Epithelial cell of prostate (primary cell): ENCODE results near the gene STMN1.
A peak's percentile ranks its signal among the peaks of the same experiment; 100 is the strongest.

ENCODE experiments used
- DNase-seq: peaks from one replicate; pipeline ENCODE4 v3.0.0-alpha.2; 2011; ENCODE audit warnings: low read depth, low spot score
- H3K27ac ChIP-seq: fragments of 450-650 bp; 2 replicates; pipeline ENCODE4 v1.5.1; 2017; ENCODE audit warnings: mild to moderate bottlenecking

STMN1 gene

DNA sequence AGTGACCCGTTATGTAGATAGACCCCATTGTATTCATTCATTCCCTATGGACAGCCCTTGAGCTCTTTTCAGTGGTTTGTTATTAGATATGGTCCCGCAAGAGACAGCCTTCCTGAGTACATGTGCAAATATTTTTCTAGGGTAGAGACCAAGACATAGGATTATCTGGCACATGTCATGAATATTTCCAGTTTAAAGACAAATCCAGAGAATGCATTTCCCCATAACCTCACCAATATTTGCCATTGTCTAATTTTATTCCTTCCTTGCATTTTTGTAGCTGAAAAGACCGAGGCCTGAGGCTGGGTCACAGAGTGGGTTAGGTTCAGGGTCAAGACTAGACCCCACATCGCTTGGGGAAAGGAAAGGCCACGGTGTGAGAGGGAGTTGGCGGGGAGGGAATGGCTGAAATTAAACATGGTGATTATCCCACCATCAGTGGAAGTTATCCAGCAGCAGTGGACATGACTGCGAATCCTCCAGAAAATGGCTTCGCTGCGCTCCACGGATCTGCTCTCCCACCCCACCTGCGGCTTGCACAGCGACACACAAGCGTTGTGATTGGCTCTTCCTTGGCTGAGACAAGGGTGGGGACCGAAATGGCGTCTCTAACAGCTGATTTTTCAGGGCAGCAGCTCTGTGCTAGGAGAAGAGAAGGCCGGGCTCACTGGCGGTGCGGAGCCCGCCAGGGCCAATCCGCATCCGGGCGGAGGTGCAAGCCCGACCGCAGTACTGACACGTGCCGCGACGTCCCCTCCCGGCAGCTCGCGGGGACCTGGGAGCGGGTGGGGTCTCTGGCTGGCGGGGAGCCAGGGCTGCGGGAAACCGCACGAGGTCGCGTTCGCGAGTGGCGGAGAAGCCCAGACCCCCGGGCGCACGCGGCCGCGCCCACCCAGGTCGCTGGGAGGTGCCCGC lies 16.1 kb upstream of the STMN1 start:
- DNase-seq = no peak
- H3K27ac ChIP-seq = peak overlapping the region; percentile 11

DNA sequence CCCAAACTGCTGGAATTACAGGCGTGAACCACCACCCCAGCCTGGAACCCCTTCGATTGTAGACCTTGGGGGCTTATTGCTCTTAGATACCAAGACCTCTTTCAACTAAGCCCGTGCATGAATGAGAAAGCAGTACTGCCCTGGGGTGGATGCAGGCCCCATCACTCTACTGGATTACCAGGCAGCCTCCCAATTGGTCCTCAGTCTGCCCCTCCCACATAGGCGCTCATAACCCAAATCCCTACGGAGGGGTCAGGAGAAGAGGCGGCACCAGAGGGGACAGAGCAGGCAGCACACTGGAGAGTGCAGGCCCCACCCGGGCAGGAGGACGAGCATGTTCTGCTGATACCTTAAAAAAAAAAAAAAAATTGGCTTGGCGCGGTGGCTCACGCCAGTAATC lies 12.4 kb upstream of the STMN1 start:
- H3K27ac ChIP-seq = no peak overlapping the region
- DNase-seq = no peak

DNA sequence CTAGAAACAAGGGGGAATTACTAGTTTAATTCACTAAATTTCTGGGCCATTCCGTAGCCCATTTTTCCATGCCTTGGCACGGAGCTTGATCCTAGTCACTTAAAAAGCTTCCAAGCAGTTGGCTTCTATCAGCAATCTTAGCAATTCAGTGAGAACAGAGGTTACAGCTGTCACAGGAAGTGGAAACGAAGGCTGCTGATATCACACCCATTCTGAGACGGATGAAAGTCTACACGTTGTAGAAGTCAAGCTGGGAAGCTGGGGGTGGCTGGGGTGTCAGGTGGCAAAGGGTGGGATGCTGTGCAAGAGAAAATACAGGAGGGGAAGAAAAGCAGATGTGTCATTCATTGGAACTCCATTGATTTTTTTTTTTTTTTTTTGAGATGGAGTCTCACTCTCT lies 11.8 kb upstream of the STMN1 start:
- H3K27ac ChIP-seq = no peak overlapping the region
- no peak for DNase-seq

DNA sequence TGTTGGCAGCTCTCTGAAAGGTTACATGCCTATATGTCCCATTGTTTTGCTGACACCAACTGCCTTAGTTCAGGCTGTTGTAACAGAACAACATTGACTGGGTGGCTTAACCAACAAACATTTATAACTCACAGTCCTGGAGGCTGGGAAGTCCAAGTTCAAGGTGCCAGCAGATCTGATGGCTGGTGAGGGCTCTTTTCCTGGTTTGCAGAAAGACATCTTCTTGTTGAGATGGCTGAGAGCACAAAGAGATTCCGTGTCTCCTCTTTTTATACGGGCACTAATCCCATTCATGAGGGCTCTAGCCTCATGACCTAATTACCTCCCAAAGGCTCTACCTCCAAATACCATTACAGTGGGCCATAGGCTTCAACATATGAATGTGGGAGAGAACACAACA lies 10.2 kb upstream of the STMN1 start:
- no peak for DNase-seq
- H3K27ac ChIP-seq = no peak overlapping the region

DNA sequence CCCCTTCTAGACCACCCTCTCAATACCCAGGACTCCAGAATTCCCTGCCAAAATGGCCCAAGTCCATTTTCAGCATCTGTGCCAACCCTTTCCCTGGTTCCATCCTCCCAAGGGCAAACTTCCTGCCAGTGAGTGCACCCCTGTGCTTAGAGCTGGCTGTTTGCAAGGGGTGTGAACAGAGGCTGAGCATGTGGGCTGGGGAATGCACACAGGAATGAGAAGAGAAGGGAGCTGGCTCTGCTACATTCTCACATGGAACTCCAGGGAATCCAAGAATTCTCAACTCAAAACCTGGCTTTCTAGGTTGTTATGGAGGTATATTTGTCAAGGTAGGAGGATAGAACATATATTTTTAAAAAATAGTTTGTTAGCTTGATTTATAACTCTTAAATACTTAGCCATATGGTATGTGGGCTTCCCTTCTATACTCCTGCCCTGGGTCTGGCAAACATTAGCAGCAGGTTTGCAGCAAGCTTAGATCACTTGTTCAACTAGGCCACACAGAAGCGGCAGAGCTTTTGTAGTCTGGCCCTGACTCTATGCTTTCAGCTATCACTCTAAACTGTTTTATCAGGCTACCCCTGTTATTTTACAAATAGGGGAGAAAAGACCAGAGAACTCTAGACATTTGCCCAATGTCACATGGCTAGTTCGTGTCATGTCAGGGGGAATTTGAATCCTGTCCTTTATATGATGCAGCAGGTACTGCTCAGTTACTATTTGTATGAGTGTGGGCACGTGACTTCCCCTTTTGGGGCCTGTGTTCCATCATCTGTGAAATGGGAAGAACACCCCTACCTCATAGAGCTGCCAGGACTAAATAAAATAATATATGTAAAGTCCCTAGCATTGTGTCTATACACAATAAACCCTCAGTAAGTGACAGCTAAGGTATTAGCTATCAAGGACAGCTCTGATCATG lies 8.1 kb upstream of the STMN1 start:
- no peak overlapping the region for H3K27ac ChIP-seq
- no peak for DNase-seq

DNA sequence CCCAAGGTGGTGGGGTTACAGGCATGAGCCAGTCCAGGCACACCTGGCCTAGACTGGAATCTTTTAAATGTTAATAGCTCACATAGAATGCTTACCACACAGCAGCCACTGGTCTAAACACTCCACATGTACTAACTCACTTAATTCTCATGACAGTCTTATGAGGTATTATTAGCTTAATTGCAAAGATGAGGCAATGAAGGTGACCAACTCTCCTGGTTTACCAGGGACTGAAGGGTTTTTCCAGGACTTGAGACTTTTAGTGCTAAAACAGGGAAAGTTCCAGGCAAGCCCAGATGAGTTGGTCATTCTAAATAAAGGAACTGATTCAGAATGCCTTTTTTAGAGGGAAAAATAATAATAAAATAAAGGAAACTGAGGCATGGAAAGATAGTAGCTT lies 7.0 kb upstream of the STMN1 start:
- peak overlapping the region; percentile 88 for H3K27ac ChIP-seq
- no peak for DNase-seq

DNA sequence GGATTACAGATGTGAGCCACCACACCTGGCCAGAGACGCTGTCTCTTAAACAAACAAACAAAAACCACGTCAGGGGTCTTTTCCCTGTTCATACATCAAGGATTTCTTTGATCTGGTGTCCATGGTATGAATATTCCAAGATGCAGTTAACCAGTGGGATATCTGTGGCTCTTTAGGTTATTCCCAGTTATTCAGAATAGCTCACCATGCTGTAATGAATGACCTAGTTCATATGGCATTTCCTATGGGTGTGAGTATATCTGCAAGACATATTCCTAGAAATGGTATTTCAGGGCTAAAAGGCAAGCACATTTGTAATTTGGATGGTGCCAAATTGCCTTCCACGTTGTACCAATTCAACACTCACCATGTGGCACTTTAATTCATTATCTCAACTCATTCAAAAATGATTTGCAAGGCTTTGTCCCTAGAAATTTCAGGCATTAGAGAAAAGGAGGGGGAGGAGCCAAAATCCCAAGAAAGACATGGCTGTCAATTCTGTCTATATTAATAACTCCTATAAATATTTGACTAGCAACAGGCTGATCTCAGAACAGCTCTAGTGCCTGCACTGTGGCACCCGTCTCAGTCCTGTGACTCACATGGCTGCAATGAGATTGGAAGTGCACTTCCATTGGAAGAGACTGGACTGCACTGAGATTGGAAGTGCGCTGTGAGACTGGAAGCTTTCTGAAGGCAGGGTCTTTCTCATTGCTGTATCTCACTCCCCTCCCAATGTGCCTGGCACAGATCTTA lies 6.0 kb upstream of the STMN1 start:
- H3K27ac ChIP-seq = peak overlapping the region; percentile 88

DNA sequence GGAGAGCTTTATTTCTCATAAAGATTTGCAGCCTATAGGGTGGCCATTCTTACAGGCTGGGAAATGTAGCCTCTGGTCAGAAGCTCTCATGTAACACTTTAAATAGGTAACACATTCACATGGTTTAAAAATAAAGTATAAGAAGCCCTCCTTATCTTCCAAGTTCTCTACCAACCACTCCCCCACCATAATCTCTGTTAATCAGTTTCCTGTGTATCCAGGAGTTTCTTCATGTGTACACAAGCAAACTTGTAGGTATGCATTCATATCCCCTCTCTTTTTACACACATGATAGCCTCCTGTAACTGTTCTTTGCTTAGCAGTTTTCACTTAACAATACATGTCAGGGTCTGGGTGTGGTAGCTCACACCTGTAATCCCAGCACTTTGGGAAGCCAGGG lies 4.9 kb upstream of the STMN1 start:
- peak overlapping the region; percentile 88 for H3K27ac ChIP-seq
- no peak for DNase-seq

More for the DNA sequence above, 6.0 kb upstream of the STMN1 start:
- DNase-seq = no peak

DNA sequence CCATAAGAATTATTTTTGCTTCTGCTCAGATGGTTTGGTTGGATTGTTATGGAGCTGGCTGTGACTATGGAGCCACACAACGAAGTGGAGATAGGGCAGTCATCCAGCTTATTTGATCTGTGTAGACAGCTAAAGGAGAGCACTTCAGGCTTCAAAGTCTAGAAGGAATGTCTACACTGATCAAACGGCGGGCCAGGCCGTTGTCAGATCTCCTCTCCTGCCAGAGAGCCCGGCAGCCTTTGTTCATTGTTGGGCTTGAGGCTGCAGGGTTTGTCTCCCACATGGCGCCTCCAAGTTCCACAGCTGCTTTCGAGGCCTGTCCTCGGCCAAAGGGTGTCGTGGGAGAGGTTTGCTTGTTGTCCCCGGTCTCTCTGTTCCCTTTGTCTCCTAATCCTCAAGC lies 2.8 kb upstream of the STMN1 start:
- DNase-seq = no peak
- H3K27ac ChIP-seq = no peak overlapping the region

DNA sequence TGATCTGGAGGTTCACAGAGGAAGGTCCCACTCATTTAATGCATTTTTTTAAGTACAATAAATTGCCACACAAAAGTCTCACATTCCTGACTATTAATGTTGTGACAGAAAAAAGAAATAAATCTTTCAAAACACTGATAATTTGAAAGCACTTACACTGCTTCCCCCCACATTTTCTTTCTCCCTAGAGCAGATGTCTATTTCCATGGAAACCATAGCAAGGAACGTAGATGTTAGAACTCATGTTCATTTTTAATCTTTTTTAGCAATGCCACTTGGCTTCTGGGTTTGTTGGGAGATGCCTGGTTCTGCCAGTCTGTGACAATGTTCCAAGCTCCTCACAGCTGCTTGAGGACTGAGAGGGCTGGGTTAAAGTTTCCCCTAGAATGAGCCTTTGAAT lies 1.9 kb upstream of the STMN1 start:
- H3K27ac ChIP-seq = no peak overlapping the region
- DNase-seq = no peak

DNA sequence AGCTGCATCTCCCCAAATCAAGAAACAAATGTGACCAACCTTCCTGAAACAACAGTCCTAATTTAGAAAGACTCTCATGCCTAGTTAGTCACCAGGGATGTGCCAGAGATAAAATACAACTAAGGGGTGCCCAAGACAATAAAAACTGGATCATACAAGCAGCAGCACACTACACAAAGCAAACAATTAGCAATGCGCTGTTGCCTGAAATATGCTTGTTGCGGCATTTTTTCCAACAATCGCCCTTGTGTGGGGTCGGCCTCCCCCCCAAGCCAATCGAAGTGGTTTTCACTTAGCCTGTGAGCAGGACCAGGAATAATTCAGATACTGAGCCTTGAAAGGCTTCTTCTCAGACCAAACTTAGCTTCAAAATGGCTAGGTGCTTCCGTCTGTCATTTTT lies 1.4 kb upstream of the STMN1 start:
- no peak overlapping the region for H3K27ac ChIP-seq

DNA sequence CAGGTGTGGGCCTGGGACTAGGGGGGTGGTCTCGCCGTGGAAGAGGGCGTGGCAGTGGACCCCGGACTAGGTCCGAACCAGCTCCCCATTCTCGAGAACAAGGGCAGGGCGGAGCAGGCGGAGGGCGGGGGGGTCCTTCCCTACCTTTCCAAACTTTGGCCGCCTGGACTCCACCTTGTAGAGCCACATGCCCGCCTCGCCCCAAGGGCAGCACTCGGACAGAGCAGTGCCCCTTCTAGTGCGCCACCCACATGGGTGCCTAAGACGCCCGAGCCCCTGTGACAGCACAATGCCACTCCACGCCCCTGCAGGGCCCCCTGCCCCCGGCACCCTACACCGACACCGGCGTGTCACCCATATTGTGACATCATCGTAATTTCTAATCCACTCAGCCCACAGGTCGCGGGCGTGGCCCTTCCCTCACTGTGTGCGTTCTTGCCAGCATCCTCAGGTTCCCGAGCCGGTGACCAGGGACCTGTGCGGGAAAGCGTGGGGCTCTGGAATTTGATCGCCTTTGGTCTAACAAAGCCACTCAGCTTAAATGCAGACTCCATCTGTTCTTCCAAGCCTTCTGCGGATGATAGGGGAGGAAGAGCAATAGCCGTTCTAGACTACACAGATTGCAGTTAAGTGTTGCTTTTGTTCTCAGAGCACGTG lies 553 bp upstream of the STMN1 start:
- DNase-seq = no peak

More for the DNA sequence above, 1.4 kb upstream of the STMN1 start:
- DNase-seq = no peak

DNA sequence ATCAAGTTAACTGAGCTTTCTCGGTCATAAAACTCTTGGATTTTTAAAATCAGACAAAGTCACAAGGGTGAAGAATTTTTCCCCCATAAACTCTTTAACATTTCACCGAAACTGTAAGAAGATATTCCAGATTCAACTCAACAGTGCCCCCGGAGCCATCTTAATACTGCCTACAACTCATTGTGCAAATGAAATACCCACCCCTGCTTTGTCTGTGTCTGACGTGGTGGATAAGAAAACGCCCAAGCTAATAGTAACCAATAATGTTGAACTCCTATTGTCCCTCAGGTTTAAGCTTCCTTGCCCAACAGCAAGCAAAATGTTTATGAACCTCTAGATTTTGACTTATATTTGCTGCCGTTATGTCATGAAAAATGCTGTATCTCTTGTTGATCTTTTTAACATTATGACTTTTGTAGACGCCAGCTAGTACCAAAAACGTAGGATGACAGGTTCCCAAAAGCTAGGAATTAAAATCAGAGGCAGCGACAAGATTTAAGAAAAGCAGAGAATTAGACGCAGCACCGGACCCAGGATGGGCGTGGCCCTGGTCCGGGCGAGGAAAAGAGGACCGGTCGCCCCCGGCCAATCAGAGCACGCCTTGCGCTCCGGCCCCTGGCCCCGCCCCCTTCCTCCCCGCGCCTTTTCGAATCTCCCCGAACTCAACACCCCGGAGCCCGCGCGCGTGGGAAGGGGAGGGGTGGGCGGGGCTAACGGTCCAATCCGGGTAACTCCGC lies 1.1 kb downstream of the STMN1 start:
- H3K27ac ChIP-seq = peak overlapping the region; percentile 63
- no peak for DNase-seq

More for the DNA sequence above, 553 bp upstream of the STMN1 start:
- H3K27ac ChIP-seq = no peak overlapping the region

DNA sequence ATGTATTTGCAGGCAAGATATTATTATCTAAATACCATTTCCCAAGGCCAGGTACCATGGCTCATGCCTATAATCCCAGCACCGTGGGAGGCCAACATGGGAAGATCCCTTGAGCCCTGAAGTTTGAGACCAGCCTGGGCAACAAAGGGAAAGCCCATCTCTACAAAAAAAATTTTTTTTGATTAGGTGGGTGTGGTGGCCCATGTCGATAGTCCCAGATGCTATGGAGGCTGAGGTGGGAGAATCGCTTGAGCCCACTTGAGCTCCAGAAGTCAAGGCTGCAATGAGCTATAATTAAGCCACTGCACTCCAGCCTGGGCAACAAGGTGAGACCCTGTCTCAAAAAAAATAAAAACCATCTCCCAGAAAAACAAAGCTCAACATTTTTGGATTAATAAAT lies 2.2 kb downstream of the STMN1 start:
- DNase-seq = no peak
- no peak overlapping the region for H3K27ac ChIP-seq

DNA sequence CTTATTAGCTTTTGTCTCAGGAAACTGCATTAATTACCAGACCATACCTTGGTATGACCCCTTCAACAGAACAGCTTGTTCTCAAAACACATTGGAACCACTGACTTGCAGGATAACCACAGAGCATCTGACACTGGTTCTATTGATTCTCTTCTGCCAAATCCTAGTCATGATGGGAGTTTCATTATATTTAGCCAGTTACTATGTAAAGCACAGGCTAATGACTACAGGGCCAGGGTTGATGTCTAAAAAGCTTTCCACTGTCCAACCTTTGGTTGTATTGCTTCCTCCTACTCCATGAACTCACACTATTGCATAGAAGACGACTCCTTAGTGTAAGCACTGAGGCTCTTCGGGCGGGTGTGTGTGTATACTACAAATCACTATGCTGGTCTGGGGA lies 3.8 kb downstream of the STMN1 start:
- DNase-seq = no peak
- no peak overlapping the region for H3K27ac ChIP-seq

DNA sequence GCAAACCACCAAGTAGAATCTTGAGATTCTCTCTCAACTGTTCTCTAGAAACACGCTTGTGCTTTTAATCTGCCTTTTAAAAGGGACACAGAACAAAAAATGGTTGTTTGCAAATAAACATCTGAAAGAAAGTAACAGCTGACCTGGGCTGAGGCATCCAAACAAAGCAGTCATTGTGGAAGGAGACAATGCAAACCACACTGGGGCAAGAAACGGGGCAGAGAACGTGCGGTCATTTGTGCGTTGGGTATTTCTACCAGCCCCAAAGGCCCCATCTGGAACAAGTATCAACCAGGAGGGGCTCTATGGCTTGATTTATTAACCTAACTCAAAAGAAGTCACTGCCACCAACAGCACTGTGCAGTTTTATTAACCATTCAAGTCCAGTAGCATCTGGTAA lies 6.0 kb downstream of the STMN1 start:
- no peak for DNase-seq

DNA sequence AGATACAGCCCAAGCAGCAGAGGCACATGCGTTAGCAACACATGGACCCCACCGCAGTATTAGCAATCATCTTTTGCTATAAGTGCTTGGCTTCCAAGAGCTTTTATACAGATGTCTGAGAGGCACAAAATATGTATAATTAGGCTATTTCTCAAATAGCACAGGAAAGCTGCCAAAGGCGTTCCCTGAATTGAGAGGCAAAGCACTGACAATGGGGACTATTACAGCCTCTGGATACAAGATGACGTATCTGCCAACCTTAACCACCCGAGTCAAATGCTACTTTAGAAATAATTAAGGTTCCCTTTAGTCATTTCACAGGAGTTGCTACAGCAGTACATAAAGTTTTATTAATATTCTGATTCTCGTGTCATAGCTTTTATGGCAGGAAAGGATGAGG lies 6.4 kb downstream of the STMN1 start:
- no peak overlapping the region for H3K27ac ChIP-seq
- no peak for DNase-seq

More for the DNA sequence above, 6.0 kb downstream of the STMN1 start:
- H3K27ac ChIP-seq = no peak overlapping the region

DNA sequence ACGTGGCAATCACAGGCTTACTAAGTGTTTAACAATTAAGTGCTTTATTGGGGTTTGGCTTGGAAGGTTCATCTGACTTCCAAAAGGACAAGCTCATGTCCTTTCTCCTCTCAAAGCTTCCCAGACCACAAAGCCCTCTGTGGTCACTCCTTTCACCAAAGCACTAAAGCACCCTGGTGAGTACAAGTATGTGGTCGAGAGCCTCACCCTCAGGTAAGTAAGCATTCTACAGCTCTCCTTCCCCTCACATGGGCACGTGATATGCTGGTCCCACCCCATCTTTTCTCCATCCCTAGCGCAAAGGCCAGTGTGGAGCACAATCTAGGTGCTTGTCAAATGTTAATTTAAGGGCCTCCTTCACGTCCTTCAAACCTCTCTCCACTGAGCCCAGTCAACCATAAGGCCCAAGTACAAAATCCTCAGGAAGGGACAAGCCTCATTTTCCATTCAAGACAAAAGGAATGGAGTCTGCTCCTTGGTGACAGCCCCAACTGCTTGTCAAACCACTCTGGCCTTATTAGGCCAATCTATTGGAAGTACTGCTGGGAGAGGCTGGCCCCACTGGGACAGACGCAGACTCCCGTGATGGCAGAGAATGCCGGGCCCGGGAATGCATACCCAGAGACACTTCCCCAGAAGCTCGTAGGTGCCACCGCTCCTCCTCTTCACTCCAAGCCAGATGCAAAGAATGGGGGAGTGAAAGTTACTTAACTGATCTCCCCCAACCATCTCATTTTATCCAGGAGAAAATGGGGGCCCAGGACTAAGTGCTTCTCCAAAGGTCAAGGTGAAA lies 7.8 kb downstream of the STMN1 start:
- H3K27ac ChIP-seq = no peak overlapping the region
- no peak for DNase-seq
